Smooth muscle cell (in vitro differentiated cells): ENCODE data around the gene IQCE. TPM values are rescaled to one million over a fixed set of nuclear protein-coding genes. Genes with fewer than 3 reads are reported as not detected.
"Not testable (repeated sequence)": the region's sequence is repeated elsewhere in the genome, so short reads cannot be mapped to it uniquely, and the experiment has no call there.

Experiments used
- DNase-seq: peaks from one replicate; lab custom pipeline; 2025; ENCODE audit not compliant: unreplicated experiment; lab: John Stamatoyannopoulos, UW
- H2AFZ ChIP-seq: fragments of 200-600 bp; sonication (generic); 2 replicates; pipeline ENCODE4 v1.6.0; 2016; ENCODE audit warnings: antibody characterized with exemption, low read depth, mild to moderate bottlenecking
- H3F3A ChIP-seq: fragments of 200-600 bp; sonication (generic); 2 replicates; pipeline ENCODE4 v1.6.0; 2017; ENCODE audit warnings: antibody characterized with exemption, low read depth
- H3K27ac ChIP-seq: fragments of 200-600 bp; sonication (generic); 2 replicates; pipeline ENCODE4 v1.5.1; 2016; ENCODE audit warnings: low read depth, mild to moderate bottlenecking
- H3K27me3 ChIP-seq: fragments of 200-600 bp; sonication (generic); 2 replicates; pipeline ENCODE4 v1.6.1; 2016; ENCODE audit warnings: low read depth, mild to moderate bottlenecking
- H3K36me3 ChIP-seq: fragments of 200-600 bp; sonication (generic); 2 replicates; pipeline ENCODE4 v1.5.1; 2016; ENCODE audit warnings: low read depth
- H3K4me1 ChIP-seq: fragments of 200-600 bp; sonication (generic); 2 replicates; pipeline ENCODE4 v1.5.1; 2016; ENCODE audit warnings: low read depth
- H3K4me2 ChIP-seq: fragments of 200-600 bp; sonication (generic); 2 replicates; pipeline ENCODE4 v1.6.0; 2016; ENCODE audit warnings: mild to moderate bottlenecking
- H3K4me3 ChIP-seq: fragments of 200-600 bp; sonication (generic); 2 replicates; pipeline ENCODE4 v1.5.1; 2016; ENCODE audit warnings: mild to moderate bottlenecking
- H3K79me2 ChIP-seq: fragments of 200-600 bp; sonication (generic); 2 replicates; pipeline ENCODE4 v1.6.0; 2016; ENCODE audit warnings: low read depth, mild to moderate bottlenecking
- H3K9ac ChIP-seq: fragments of 200-600 bp; sonication (generic); 2 replicates; pipeline ENCODE4 v1.6.0; 2016; ENCODE audit warnings: low read depth
- H3K9me3 ChIP-seq: fragments of 200-600 bp; sonication (generic); replicated peaks from 2 replicates; pipeline ENCODE4 v1.5.1; 2016; ENCODE audit warnings: low read depth
- H4K20me1 ChIP-seq: fragments of 200-600 bp; sonication (generic); 2 replicates; pipeline ENCODE4 v1.6.0; 2016; ENCODE audit warnings: low read depth
- WGBS: methylation state at CpG from one replicate; pipeline ENCODE4 v1.1.7; 2016; ENCODE audit warnings: low lambda C conversion rate; 5-methylcytosine and 5-hydroxymethylcytosine counted together
- polyA plus RNA-seq: library from polyadenylated mRNA; unstranded; fragments of >200 nt; fragmentation: Nextera tagmentation; extraction: Ambion mirVana; gene quantifications from 2 replicates; pipeline ENCODE4 v1.2.1, GENCODE V29; 2016
- total RNA-seq: library from RNA; depleted of rRNA; stranded (reverse); fragments of >200 nt; gene quantifications from 2 replicates; pipeline ENCODE4 v1.2.3, GENCODE V29; 2014
- TF ChIP-seq, protein P1 (sequence below): fragments of 200-600 bp; sonication (generic); IDR thresholded peaks from 2 replicates; pipeline ENCODE4 v1.5.1; 2017; ENCODE audit warnings: borderline replicate concordance, mild to moderate bottlenecking, antibody characterized with exemption; ENCODE audit not compliant: insufficient read depth, poor library complexity, severe bottlenecking

IQCE gene
- total and polyA plus RNA-seq, 2 experiments from 2014 or later = 5.8 to 12.7 TPM

DNA sequence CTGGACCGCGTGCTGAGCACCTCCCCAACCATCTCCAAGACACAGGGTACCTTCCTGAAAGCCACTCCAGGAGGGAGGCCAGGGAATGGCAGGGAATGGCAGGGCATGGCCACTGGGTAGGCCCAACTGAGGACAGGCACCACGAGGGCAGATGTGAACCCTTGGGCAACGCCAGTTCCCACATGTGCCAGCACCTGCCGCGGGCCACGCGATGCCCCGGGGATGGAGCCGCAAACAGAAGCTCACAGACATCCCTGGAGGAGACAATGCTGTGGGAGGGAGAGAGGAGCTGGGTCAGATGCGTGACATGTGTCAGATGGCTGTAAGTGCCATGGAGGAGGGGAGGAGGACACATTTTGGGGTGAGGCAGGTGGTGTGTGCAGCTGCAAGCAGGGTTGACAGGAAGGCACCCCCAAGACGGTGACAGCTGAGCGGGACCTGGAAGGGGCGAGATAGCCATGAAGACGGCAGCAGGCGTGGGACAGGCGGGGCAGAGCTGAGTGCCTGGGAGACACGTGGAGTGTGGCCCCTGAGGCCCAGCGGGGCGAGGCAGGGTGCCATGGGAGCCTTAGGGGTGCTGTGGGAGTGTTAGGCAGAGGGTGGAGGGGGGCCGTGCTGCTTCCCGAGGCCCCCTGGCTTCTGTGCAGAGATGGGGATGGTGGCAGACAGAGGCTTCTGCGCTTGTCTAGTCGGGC is 27.7 kb downstream of the IQCE start:
- no peak overlapping the region for H2AFZ ChIP-seq
- no peak overlapping the region for H3K9ac ChIP-seq
- no peak overlapping the region for H3K4me3 ChIP-seq
- no peaks in the 10 kb centered on the region for H3K27me3 ChIP-seq
- no peaks in the 10 kb centered on the region for H4K20me1 ChIP-seq
- H3K79me2 ChIP-seq = no peaks in the 10 kb centered on the region
- no peak overlapping the region for H3K4me2 ChIP-seq
- WGBS = 95% methylated on average over 24 of the region's 24 CpGs
- no peaks in the 10 kb centered on the region for H3K4me1 ChIP-seq
- H3K36me3 ChIP-seq = no peaks in the 10 kb centered on the region
- no peaks in the 10 kb centered on the region for H3F3A ChIP-seq
- no peaks in the 10 kb centered on the region for H3K9me3 ChIP-seq
- no peak for DNase-seq
- TF ChIP-seq, protein P1, sequence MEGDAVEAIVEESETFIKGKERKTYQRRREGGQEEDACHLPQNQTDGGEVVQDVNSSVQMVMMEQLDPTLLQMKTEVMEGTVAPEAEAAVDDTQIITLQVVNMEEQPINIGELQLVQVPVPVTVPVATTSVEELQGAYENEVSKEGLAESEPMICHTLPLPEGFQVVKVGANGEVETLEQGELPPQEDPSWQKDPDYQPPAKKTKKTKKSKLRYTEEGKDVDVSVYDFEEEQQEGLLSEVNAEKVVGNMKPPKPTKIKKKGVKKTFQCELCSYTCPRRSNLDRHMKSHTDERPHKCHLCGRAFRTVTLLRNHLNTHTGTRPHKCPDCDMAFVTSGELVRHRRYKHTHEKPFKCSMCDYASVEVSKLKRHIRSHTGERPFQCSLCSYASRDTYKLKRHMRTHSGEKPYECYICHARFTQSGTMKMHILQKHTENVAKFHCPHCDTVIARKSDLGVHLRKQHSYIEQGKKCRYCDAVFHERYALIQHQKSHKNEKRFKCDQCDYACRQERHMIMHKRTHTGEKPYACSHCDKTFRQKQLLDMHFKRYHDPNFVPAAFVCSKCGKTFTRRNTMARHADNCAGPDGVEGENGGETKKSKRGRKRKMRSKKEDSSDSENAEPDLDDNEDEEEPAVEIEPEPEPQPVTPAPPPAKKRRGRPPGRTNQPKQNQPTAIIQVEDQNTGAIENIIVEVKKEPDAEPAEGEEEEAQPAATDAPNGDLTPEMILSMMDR = no peak
- H3K27ac ChIP-seq = no peak overlapping the region

DNA sequence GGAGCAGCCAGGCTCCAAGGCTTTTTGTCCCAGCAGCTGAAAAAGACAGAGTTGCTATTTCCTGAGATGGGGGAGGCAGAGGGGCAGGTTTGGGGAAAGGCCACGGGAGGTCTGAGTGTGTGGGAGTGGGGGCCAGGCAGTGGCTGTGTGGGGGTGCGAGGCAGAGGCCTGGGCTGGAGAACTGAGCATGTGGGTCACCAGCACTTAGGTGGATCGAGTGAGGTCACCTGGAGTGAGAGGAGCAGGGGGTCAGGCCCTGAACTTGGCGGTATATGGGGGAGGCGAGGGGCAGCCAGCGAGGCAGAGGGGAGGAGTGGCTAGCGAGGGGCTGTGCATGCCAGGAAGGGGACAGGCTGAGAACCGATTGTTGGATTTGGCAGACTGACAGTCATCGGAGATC is 28.4 kb downstream of the IQCE start:
- Histone ChIP-seq H4K20me1 (no peaks in the 10 kb centered on the region), H3K79me2 (no peaks in the 10 kb centered on the region), H3K27me3 (no peaks in the 10 kb centered on the region), H2AFZ (no peak overlapping the region), H3K9me3 (no peaks in the 10 kb centered on the region), H3K4me2 (no peak overlapping the region), H3K9ac (no peak overlapping the region), H3K4me1 (no peaks in the 10 kb centered on the region), H3K27ac (no peak overlapping the region), H3K4me3 (no peak overlapping the region), H3F3A (no peaks in the 10 kb centered on the region), H3K36me3 (no peaks in the 10 kb centered on the region)
- DNase-seq = no peak
- TF ChIP-seq, protein P1 = no peak
- 100% methylated on average over 3 of the region's 9 CpGs for WGBS

DNA sequence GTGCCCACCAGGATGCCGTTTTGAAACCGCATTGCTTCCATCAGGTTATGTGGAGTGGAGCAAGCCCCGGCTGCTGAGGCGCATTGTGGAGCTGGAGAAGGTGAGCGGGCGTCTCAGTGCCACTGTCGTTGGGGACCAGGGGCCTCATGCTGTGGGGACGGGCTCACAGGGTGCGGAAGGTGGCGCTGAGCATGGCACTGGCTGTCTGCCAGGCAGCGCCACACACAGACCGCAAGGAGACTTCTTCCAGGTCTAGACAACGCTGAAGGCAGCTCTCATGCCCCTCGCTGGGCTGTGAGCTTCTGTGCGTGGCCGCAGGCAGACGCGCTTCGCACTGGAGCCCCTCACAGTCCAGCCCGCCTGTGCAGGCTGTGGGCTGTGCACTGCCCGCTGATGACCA is 29.0 kb downstream of the IQCE start:
- H3K4me2 ChIP-seq = no peak overlapping the region
- H3K27me3 ChIP-seq = no peaks in the 10 kb centered on the region
- 99% methylated on average over 20 of the region's 21 CpGs for WGBS
- no peak overlapping the region for H2AFZ ChIP-seq
- H3F3A ChIP-seq = no peaks in the 10 kb centered on the region
- no peaks in the 10 kb centered on the region for H3K9me3 ChIP-seq
- no peak overlapping the region for H3K9ac ChIP-seq
- DNase-seq = no peak
- no peaks in the 10 kb centered on the region for H4K20me1 ChIP-seq
- TF ChIP-seq, protein P1 = no peak
- no peaks in the 10 kb centered on the region for H3K79me2 ChIP-seq
- H3K4me3 ChIP-seq = no peak overlapping the region
- H3K27ac ChIP-seq = no peak overlapping the region
- H3K36me3 ChIP-seq = no peaks in the 10 kb centered on the region
- no peaks in the 10 kb centered on the region for H3K4me1 ChIP-seq

DNA sequence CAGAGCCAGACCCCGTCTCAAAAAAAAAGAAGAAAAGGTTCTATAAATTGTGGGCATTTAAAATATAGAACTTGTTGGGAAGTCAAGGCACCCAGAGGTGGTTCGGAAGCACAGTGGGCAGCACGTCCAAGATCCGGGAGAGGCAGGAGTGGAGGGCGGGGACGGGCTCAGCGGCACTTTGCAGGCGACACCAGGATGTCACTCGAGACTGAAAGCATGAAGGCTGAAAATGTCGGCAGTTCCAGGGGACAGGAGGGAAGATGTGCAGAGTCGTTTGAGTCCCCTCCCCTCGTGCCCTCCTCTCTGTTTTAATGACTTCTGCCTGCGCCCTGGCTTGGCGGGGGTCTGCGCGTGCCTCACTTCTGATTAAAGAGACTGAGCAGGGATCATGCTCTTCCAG is 30.6 kb downstream of the IQCE start:
- H3K4me2 ChIP-seq = no peak overlapping the region
- H3K79me2 ChIP-seq = no peaks in the 10 kb centered on the region
- H3K27me3 ChIP-seq = no peaks in the 10 kb centered on the region
- H3K4me1 ChIP-seq = no peaks in the 10 kb centered on the region
- no peaks in the 10 kb centered on the region for H4K20me1 ChIP-seq
- TF ChIP-seq, protein P1 = no peak
- no peaks in the 10 kb centered on the region for H3K9me3 ChIP-seq
- no peaks in the 10 kb centered on the region for H3F3A ChIP-seq
- H3K27ac ChIP-seq = no peak overlapping the region
- H3K36me3 ChIP-seq = no peaks in the 10 kb centered on the region
- WGBS = 94% methylated on average over 16 of the region's 16 CpGs
- H3K9ac ChIP-seq = no peak overlapping the region
- no peak overlapping the region for H3K4me3 ChIP-seq
- H2AFZ ChIP-seq = no peak overlapping the region
- DNase-seq = no peak

DNA sequence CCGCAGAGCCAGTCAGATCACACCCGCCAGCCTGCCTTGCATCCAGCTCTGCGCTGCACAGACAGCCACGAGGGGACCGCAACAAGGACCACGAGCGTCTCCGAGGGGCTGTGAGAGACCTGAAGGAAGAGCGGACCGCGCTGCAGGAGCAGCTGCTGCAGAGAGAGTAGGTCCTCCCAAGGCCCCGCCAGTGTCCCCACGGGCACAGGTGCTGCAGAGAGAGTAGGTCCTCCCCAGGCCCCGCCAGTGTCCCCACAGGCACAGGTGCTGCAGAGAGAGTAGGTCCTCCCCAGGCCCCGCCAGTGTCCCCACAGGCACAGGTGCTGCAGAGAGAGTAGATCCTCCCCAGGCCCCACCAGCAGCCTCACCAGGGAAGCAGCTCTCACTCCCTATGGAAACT is 31.2 kb downstream of the IQCE start:
- not testable (repeated sequence) for H3K4me1 ChIP-seq, H3K4me2 ChIP-seq, DNase-seq, H3K79me2 ChIP-seq, H2AFZ ChIP-seq, H3K4me3 ChIP-seq, H3F3A ChIP-seq, H3K27ac ChIP-seq, H3K9ac ChIP-seq, H3K36me3 ChIP-seq, H3K9me3 ChIP-seq, H4K20me1 ChIP-seq, H3K27me3 ChIP-seq
- whole genome bisulfite sequencing = 98% methylated on average over 13 of the region's 15 CpGs
